ENCODE measurements around the gene CREB3L1.

The CREB3L1 gene

GRCh38 chr11:46342239-46342638 is 64.8 kb downstream of the CREB3L1 start:
- DNase-seq (ENCODE audit: low read depth in 2 of 3, low spot score in 2 of 3): no peak

GRCh38 chr11:46343520-46343919 is 66.1 kb downstream of the CREB3L1 start:
- DNase-seq (ENCODE audit: low read depth in 2 of 3, low spot score in 2 of 3): no peak

DNA sequence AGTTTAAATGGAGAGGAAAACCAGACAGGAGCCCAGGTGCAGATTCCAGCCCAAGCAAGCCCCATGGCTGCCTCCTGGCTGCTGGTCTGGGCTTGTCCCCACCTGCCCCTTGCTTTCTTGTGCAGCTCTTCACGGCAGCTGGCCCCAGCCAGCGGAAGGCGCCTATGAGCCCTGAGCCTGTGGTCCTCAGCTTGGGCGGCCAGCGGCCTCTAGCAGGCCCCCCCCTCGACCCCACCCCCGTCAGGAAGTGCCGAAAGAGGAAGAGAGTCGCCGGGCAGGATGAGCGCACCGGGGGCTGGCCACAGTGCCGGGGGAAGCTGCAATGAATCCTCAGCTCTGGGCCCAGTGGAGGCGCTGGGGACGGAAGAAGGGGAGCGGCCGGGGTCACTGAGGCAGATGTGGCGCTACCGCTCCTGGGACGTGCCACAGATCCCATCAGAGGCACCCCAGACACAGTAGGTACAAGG is 67.7 kb downstream of the CREB3L1 start:
- no peak for DNase-seq (ENCODE audit: low read depth in 2 of 3, low spot score in 2 of 3)

- no peak for DNase-seq (ENCODE audit: low read depth in 2 of 3, low spot score in 2 of 3)
These were observed 68.5 kb downstream of the CREB3L1 start for GRCh38 chr11:46345881-46346484.

DNA sequence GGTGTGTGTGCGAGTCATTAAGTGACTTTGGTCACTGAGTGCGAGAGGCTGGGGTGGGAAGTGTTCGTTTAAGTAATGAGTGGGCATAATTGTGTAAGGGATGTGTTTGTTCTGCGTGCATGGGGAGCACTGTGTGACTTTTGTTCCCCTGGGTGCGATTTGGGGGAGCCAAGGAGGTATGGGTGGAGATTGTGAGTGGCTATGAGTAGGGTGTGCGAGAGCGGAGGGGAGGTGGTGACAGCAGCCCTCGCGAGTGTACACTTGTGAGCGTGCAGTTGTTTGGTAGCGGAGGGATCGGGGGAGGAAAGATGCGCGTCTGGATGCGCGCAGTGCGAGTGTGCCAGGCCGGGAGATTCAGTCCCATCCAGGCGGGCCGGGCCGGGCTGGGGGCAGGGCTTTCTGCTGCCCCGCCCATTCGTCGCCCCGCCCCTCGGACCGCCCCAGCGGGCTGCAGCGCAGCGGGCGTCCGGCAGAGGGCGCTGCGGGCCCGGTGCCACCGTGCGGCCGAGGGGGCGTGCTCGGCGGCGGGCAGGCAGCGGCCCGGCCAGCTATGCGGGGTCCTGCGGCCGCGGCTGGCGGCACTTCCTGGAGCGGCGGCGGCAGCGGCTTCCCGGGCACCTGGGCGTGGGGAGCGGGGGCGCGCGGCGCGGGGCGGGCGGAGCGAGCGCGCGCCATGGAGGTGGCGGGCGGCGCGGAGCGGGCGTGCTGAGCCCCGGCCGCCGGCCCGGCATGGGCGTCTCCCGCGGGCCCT is 69.6 kb downstream of the CREB3L1 start, which contains the start of gene DGKZ:
Gene DGKZ (plus strand): TSS at position 578 of the 751 bp plus-strand sequence. CDS start 197 bp downstream, outside the sequence.
- DNase-seq (ENCODE audit: low read depth in 2 of 3, low spot score in 2 of 3): peak; percentile 69 to 90 (median 73)

GRCh38 chr11:46347637-46348311 is 70.3 kb downstream of the CREB3L1 start:
- DNase-seq (ENCODE audit: low read depth in 2 of 3, low spot score in 2 of 3): no peak

DNA sequence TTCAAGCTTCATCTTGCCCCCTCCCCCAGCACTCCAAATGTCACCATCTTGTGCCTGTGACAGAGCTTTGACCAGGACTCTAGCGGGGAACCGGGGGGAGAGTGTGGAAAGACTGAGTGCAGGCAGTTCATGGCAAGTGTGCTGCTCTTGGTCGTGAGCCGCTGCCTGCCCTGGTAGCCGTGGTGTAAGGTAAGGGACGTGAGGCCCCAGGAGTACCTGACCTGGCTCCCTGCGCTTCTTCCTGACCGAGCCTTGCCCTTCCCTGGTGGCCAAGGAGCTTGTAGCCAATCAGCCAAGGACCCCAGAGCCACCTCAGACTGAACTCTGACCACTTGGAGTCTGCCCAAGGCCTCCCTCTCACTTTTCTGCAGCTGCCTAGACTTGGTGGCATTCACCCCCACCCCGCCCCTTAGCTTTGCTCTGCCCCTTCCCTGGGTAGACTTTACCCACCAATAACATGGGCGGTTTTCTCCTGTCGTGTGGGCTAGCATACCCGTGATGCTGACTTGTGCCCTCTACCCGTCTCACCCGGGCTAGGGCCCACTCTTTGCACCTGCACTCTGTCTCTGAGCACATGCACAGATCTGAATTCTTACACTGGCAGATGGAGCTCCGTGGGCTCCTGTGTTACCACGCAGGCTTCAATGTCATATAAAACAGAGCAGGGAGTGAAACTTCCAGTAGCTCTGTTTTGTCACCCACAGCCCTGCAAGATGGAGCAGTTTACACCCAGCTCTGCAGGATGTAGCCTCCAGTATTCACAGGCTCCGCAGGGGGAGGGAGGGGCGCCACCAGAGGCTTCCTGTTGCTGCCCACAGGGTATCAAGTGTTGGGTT is 71.3 kb downstream of the CREB3L1 start:
- no peak for DNase-seq (ENCODE audit: low read depth in 2 of 3, low spot score in 2 of 3)

GRCh38 chr11:46350695-46351094 is 73.2 kb downstream of the CREB3L1 start:
- DNase-seq (ENCODE audit: low read depth in 2 of 3, low spot score in 2 of 3): no peak

DNA sequence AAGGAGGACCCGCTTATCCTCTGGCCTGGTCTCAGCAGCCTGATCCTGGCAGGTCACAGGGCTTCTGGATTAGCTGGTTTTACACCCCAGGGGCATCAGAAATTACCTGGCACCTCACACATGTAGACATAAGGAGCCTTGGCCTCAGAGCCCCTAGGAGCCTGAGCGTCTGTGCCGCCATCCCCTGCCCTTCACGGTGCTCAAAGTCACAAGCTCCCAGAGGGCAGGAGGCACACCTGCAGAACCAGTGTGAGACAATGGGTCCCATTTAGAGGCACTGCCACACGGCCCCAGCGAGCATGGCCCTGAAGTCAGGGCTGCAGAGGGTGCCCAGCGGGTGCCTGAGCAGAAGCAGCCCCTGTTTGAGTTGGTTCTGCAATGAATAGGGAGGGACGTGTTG is 73.7 kb downstream of the CREB3L1 start:
- no peak for DNase-seq (ENCODE audit: low read depth in 2 of 3, low spot score in 2 of 3)

GRCh38 chr11:46351606-46352005 is 74.1 kb downstream of the CREB3L1 start:
- no peak for DNase-seq (ENCODE audit: low read depth in 2 of 3, low spot score in 2 of 3)

- peak in 2 of 3 experiments; percentile 56 to 68 for DNase-seq (ENCODE audit: low read depth in 2 of 3, low spot score in 2 of 3)
These were observed 74.8 kb downstream of the CREB3L1 start for GRCh38 chr11:46352063-46352841.

DNA sequence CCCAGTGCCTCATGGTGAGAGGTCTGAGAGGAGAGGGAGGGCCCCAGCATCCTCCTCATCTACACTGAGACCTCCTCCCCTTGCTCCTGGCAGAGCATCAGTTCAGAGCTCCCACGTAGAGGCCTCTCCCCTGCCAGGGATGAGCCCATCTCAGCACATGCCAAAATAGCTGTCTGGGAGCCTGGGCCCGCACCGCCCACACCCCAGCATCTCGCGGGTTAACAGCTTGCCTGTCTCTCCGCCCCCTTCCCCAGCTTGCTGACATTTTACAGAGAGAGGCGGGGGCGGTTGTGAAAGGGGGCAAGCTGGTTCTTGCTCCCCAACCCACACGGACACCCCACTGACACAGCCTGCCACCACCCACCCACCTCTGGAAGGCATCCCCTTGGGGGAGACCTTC is 76.2 kb downstream of the CREB3L1 start:
- no peak for DNase-seq (ENCODE audit: low read depth in 2 of 3, low spot score in 2 of 3)

DNA sequence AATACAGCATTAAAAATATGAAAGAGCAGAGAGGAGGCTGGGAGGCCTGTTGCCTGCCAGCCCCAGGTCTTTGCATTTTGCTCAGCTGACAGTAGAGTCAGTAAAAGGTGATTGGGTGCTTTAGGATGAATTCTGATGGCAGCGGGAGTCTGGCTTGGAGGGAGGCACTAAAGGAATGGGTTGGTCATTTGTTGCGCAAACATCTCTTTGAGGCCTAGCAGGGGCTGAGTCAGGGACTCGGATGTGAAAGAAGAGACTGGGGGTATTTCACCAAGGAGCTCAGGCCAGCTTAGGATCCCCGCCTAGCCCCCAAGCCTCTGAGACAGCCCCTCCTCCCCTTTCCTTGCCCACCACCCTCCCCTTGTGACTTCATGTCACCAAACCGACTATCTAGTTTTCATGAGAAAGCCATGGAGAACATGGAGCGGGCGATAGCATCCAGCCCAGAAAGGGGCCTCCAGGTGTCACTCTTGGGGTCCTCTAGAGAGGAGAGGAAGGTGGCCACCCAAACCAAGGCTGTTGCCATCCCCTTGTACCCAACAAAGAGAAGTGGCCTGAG is 79.5 kb downstream of the CREB3L1 start:
- no peak for DNase-seq (ENCODE audit: low read depth in 2 of 3, low spot score in 2 of 3)

GRCh38 chr11:46357483-46357936 is 80.0 kb downstream of the CREB3L1 start:
- DNase-seq (ENCODE audit: low read depth in 2 of 3, low spot score in 2 of 3): no peak

DNA sequence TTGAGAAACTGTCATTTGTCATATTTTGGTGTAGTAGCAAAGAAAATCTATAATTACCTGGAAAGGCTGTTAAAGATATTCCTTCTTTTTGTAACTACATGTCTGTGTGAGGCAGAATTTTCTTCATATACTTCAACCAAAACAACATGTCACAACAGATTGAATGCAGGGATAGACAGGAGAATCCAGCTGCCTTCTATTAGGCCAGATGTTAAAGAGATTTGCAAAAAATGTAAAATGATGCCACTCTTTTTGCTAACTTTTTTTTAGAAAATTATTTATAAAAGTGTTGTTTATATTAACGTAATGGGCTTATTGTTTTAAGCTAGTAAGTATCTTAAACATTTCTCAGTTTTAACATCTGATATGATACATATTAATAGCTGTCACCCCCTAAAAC is 82.5 kb downstream of the CREB3L1 start:
- DNase-seq (ENCODE audit: low read depth in 2 of 3, low spot score in 2 of 3): no peak

GRCh38 chr11:46360878-46361277 is 83.4 kb downstream of the CREB3L1 start:
- no peak for DNase-seq (ENCODE audit: low read depth in 2 of 3, low spot score in 2 of 3)

- no peak for DNase-seq (ENCODE audit: low read depth in 2 of 3, low spot score in 2 of 3)
These were observed 84.1 kb downstream of the CREB3L1 start for GRCh38 chr11:46361283-46362155.

DNA sequence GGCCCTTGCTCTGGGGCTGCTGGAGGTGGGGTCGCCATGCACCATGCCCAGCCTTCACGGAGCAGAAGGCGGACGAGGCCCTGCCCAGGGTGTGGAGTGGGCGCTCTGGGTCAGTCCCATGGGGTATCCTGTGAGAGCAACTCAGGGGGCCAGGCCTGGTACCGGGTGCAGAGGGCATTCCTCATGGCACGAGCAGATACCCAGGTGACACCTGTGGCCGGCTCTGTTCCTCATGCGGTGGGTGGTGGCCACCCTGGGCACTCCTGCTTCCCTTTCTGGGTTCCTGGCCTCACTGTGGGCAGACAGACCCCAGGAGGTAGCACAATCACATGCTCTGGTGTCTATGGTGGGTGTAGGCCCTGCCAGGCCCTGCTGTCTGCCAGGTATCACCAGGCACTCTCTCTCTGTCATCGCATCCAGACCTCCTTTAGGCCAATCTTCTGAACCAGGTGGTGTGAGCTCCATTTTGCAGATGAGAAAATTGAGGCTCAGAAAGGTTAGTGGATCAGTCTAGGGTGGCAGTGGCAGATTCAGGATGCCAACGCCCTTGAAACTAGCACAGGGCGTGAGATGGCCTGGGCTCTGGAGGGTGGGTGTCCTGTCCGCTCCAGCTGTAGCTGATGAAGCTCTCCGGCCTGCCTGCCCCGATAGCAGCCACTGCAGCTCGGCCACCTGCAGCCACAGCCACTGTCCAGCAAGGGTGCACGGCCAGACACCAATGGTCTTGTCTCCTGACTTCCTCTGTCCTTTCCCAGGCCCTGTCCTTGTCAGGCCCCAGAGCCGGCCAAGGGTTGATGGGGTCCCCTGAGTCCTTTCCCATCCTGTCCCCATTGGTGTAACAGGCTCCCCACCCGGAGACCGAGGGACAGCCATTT is 84.9 kb downstream of the CREB3L1 start:
- DNase-seq (ENCODE audit: low read depth in 2 of 3, low spot score in 2 of 3): no peak
